Neural cell (in vitro differentiated cells): ENCODE measurements around the gene PSD2.
A peak's percentile ranks its signal among the peaks of the same experiment; 100 is the strongest.

ENCODE experiments used
- EP300 ChIP-seq: fragments of 450-650 bp; conservative IDR thresholded peaks from 2 replicates; pipeline ENCODE4 v1.6.1; 2014; ENCODE audit warnings: antibody characterized with exemption, mild to moderate bottlenecking, moderate library complexity; ENCODE audit not compliant: poor library complexity, severe bottlenecking
- EZH2 ChIP-seq: fragments of 200-600, 300-800 bp; shearing (Covaris generic), sonication (generic); IDR thresholded peaks from 2 replicates; pipeline ENCODE4 v1.6.1; 2014; ENCODE audit warnings: antibody characterized with exemption, low read length, borderline replicate concordance, mild to moderate bottlenecking; ENCODE audit not compliant: insufficient read depth, poor library complexity, severe bottlenecking
- POLR2AphosphoS5 ChIP-seq: IDR thresholded peaks from 2 replicates; pipeline ENCODE4 v1.6.1; 2012
- TF ChIP-seq, protein P1 (sequence below): fragments of 450-650 bp; IDR thresholded peaks from 2 replicates; pipeline ENCODE4 v1.5.1; 2014; ENCODE audit warnings: antibody characterized with exemption, mild to moderate bottlenecking, moderate library complexity; ENCODE audit not compliant: poor library complexity, severe bottlenecking
- TF ChIP-seq, protein P2 (sequence below): IDR thresholded peaks from 2 replicates; pipeline ENCODE4 v1.6.1; 2012; ENCODE audit warnings: borderline replicate concordance

DNA sequence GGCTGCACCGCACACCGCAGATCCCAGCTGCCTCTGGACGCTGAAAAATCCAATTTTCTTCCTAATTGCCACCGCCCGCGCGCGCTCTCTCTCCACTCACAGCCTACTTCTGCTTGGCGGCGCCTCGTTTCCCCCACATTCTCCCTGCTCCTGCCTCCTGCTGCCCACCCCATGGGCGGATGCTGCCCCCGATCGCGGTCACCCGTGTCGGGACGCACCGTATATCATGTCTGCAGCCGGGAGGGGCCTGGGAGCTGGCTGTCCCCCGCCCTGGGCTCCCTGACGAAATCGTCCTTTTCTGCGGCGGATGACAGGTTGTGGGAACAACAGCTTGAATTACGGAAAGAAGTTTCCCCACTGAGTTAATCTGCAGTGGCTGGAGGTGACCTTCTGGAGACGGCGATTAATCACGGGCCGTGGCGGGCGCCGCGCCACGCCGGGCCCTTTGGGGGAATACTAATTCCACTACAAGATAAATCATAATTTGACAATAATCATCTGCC lies 36.3 kb upstream of the PSD2 start:
- TF ChIP-seq, protein P1, sequence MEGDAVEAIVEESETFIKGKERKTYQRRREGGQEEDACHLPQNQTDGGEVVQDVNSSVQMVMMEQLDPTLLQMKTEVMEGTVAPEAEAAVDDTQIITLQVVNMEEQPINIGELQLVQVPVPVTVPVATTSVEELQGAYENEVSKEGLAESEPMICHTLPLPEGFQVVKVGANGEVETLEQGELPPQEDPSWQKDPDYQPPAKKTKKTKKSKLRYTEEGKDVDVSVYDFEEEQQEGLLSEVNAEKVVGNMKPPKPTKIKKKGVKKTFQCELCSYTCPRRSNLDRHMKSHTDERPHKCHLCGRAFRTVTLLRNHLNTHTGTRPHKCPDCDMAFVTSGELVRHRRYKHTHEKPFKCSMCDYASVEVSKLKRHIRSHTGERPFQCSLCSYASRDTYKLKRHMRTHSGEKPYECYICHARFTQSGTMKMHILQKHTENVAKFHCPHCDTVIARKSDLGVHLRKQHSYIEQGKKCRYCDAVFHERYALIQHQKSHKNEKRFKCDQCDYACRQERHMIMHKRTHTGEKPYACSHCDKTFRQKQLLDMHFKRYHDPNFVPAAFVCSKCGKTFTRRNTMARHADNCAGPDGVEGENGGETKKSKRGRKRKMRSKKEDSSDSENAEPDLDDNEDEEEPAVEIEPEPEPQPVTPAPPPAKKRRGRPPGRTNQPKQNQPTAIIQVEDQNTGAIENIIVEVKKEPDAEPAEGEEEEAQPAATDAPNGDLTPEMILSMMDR, result no peak
- TF ChIP-seq EZH2 (no peak), POLR2AphosphoS5 (peak; percentile 49), EP300 (no peak)
- TF ChIP-seq, protein P2, sequence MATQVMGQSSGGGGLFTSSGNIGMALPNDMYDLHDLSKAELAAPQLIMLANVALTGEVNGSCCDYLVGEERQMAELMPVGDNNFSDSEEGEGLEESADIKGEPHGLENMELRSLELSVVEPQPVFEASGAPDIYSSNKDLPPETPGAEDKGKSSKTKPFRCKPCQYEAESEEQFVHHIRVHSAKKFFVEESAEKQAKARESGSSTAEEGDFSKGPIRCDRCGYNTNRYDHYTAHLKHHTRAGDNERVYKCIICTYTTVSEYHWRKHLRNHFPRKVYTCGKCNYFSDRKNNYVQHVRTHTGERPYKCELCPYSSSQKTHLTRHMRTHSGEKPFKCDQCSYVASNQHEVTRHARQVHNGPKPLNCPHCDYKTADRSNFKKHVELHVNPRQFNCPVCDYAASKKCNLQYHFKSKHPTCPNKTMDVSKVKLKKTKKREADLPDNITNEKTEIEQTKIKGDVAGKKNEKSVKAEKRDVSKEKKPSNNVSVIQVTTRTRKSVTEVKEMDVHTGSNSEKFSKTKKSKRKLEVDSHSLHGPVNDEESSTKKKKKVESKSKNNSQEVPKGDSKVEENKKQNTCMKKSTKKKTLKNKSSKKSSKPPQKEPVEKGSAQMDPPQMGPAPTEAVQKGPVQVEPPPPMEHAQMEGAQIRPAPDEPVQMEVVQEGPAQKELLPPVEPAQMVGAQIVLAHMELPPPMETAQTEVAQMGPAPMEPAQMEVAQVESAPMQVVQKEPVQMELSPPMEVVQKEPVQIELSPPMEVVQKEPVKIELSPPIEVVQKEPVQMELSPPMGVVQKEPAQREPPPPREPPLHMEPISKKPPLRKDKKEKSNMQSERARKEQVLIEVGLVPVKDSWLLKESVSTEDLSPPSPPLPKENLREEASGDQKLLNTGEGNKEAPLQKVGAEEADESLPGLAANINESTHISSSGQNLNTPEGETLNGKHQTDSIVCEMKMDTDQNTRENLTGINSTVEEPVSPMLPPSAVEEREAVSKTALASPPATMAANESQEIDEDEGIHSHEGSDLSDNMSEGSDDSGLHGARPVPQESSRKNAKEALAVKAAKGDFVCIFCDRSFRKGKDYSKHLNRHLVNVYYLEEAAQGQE, result peak; percentile 98
